ENCODE measurements around the gene CAMK2B.

DNA sequence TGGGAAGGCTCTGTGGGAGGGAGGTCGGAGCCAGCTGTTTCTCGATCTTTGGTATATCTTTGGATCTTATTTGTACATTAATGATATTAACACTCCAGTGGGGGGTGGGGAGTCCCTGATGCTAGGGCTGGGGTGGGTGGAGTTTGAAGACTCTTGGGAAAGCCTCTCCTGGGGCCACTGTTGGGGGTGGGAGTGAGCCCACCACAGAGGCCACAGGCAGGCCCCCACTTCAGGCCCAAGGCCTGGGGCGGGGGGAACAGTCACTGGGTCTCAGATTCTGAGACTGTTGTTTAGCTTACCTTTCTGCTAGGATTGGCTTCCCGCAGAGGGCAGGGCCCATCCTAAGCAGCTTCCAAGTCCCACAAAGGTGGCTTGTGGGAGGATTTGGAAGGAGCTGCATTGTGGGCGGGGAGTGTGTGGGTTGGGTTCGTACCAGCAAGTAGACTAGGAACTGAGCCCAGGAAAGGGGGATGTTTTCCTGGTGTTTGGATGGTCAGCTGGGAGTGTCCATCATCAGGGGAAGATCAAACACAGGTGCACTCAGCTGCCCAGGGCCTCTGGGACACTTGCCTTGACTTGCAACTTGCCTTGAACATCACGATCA, 112.7 kb downstream of the CAMK2B start:
- TF ChIP-seq, protein P1, sequence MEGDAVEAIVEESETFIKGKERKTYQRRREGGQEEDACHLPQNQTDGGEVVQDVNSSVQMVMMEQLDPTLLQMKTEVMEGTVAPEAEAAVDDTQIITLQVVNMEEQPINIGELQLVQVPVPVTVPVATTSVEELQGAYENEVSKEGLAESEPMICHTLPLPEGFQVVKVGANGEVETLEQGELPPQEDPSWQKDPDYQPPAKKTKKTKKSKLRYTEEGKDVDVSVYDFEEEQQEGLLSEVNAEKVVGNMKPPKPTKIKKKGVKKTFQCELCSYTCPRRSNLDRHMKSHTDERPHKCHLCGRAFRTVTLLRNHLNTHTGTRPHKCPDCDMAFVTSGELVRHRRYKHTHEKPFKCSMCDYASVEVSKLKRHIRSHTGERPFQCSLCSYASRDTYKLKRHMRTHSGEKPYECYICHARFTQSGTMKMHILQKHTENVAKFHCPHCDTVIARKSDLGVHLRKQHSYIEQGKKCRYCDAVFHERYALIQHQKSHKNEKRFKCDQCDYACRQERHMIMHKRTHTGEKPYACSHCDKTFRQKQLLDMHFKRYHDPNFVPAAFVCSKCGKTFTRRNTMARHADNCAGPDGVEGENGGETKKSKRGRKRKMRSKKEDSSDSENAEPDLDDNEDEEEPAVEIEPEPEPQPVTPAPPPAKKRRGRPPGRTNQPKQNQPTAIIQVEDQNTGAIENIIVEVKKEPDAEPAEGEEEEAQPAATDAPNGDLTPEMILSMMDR (IDR thresholded peaks at IDR 0.05): no peak
- TF ChIP-seq POLR2A (IDR thresholded peaks at IDR 0.05; ENCODE audit: low read depth): no peak
